Small intestine (tissue), 7 donors: ENCODE results near the gene MIX23. TPM values are rescaled to one million over a fixed set of nuclear protein-coding genes. Genes with fewer than 3 reads are reported as not detected.

ENCODE experiments used
- DNase-seq, 2 donors: peaks; one replicate each; pipeline versions ENCODE4 v3.0.0 to v3.0.0-alpha.2; 2013
- FAIRE-seq: peaks from 2 replicates; lab custom pipeline; 2012; peaks lifted over from hg19 to GRCh38; lab: Jason Lieb, UNC
- H3K27ac ChIP-seq, 3 donors: one replicate each; pipeline ENCODE4 v1.5.1; 2013; ENCODE audit warnings: low read length in 2 of 3, mild to moderate bottlenecking in 2 of 3, control low read depth in 1 of 3, inconsistent platforms in 1 of 3, low read depth in 1 of 3, moderate library complexity in 1 of 3
- H3K27me3 ChIP-seq, 3 donors: one replicate each; pipeline ENCODE4 v1.6.1; 2013; ENCODE audit warnings: low read length in 3 of 3, inconsistent platforms in 1 of 3; ENCODE audit not compliant: control insufficient read depth in 3 of 3, insufficient read depth in 3 of 3
- H3K36me3 ChIP-seq, 3 donors: one replicate each; pipeline ENCODE4 v1.6.1; 2013; ENCODE audit warnings: low read length in 3 of 3, inconsistent platforms in 1 of 3, low read depth in 1 of 3, mild to moderate bottlenecking in 1 of 3, moderate library complexity in 1 of 3; ENCODE audit not compliant: control insufficient read depth in 3 of 3, insufficient read depth in 2 of 3
- H3K4me1 ChIP-seq, 3 donors: one replicate each; pipeline ENCODE4 v1.6.1; 2013; ENCODE audit warnings: low read length in 2 of 3, inconsistent platforms in 1 of 3, low read depth in 1 of 3, mild to moderate bottlenecking in 1 of 3, moderate library complexity in 1 of 3; ENCODE audit not compliant: control insufficient read depth in 3 of 3, insufficient read depth in 2 of 3
- H3K4me3 ChIP-seq, 3 donors: one replicate each; pipeline ENCODE4 v1.5.1; 2013; ENCODE audit warnings: low read length in 3 of 3, control low read depth in 1 of 3, inconsistent platforms in 1 of 3, low read depth in 1 of 3, mild to moderate bottlenecking in 1 of 3, moderate library complexity in 1 of 3
- H3K9me3 ChIP-seq, 2 donors: one replicate each; pipeline ENCODE4 v1.6.1; 2013; ENCODE audit warnings: low read depth in 1 of 2, low read length in 1 of 2; ENCODE audit not compliant: control insufficient read depth in 2 of 2, insufficient read depth in 1 of 2
- WGBS, 3 donors: extraction: QIAGEN DNeasy Blood & Tissue Kit; methylation state at CpG; one replicate each; pipeline ENCODE4 v1.1.7; 2013; 5-methylcytosine and 5-hydroxymethylcytosine counted together
- polyA plus RNA-seq, 4 donors: library from polyadenylated mRNA; stranded (reverse) in 3 of 4; unstranded in 1 of 4; fragments of 200-250 nt in 3 of 4; fragments of 120-200 nt in 1 of 4; gene quantifications; one replicate each; pipeline versions ENCODE4 v1.2.1 to v1.2.3, GENCODE V29; 2013
- donor health status: healthy with polysubstance abuse.
- donor health status: control.
- donor health status: control.
- donor health status: Bipolar disorder and iron deficiency.
- donor health status: healthy.

Gene MIX23
- polyA plus RNA-seq, 4 donors: 29.2 to 53.0 (median 45.8) TPM

GRCh38 chr3:122415104-122415744 is 32.2 kb upstream of the MIX23 start:
- WGBS, 3 donors: 18 to 22% (median 20%) methylated on average over 10 of the region's 10 CpGs
- Histone ChIP-seq H3K4me1 (peaks cover 0 to 24% (median 10%) of the 10 kb centered on the region in 3 donors), H3K4me3 (peak overlapping the region; percentile 59 to 95 (median 62)), H3K27me3 (no peaks in the 10 kb centered on the region), H3K36me3 (peaks cover 0 to 8% (median 2%) of the 10 kb centered on the region in 3 donors), H3K9me3 (no peaks in the 10 kb centered on the region), H3K27ac (peak overlapping the region; percentile 72 to 95 (median 91))
- no peak for FAIRE-seq
- peak; percentile 65 to 66 for DNase-seq

- Histone ChIP-seq H3K9me3 (no peaks in the 10 kb centered on the region), H3K36me3 (peaks cover 2 to 13% (median 4%) of the 10 kb centered on the region in 3 donors), H3K4me1 (peaks cover 0 to 24% (median 10%) of the 10 kb centered on the region in 3 donors), H3K27ac (no peak overlapping the region), H3K27me3 (no peaks in the 10 kb centered on the region), H3K4me3 (no peak overlapping the region)
- FAIRE-seq: no peak
- 79 to 95% (median 91%) methylated on average over 3 of the region's 3 CpGs for WGBS, 3 donors
- DNase-seq: no peak
Measured at GRCh38 chr3:122414391-122414790, 31.4 kb upstream of the MIX23 start.

GRCh38 chr3:122410639-122411038 is 27.6 kb upstream of the MIX23 start:
- 84 to 90% (median 87%) methylated on average over 6 of the region's 6 CpGs for WGBS, 3 donors
- Histone ChIP-seq H3K9me3 (no peaks in the 10 kb centered on the region), H3K4me1 (peaks cover 0 to 13% (median 6%) of the 10 kb centered on the region in 3 donors), H3K27me3 (no peaks in the 10 kb centered on the region), H3K27ac (no peak overlapping the region), H3K4me3 (no peak overlapping the region), H3K36me3 (peaks cover 5 to 19% (median 12%) of the 10 kb centered on the region in 3 donors)
- DNase-seq (no peak), FAIRE-seq (no peak)

GRCh38 chr3:122410111-122410510 is 27.1 kb upstream of the MIX23 start:
- WGBS, 3 donors: 88 to 92% (median 90%) methylated on average over 4 of the region's 4 CpGs
- Histone ChIP-seq H3K36me3 (peaks cover 5 to 21% (median 16%) of the 10 kb centered on the region in 3 donors), H3K27ac (no peak overlapping the region)

GRCh38 chr3:122409446-122409845 is 26.4 kb upstream of the MIX23 start:
- DNase-seq: no peak
- Histone ChIP-seq H3K4me3 (no peak overlapping the region), H3K36me3 (peaks cover 5 to 24% (median 16%) of the 10 kb centered on the region in 3 donors), H3K9me3 (no peaks in the 10 kb centered on the region), H3K4me1 (peaks cover 0 to 4% (median 0%) of the 10 kb centered on the region in 3 donors), H3K27me3 (no peaks in the 10 kb centered on the region), H3K27ac (no peak overlapping the region)
- FAIRE-seq: no peak
- WGBS, 3 donors: 74 to 88% (median 87%) methylated on average over 6 of the region's 6 CpGs

More at GRCh38 chr3:122410111-122410510, 27.1 kb upstream of the MIX23 start:
- no peak for DNase-seq
- no peaks in the 10 kb centered on the region for H3K9me3 ChIP-seq
- no peaks in the 10 kb centered on the region for H3K27me3 ChIP-seq
- FAIRE-seq: no peak
- no peak overlapping the region for H3K4me3 ChIP-seq
- peaks cover 0 to 10% (median 3%) of the 10 kb centered on the region in 3 donors for H3K4me1 ChIP-seq

GRCh38 chr3:122407946-122408345 is 24.9 kb upstream of the MIX23 start:
- H3K27me3 ChIP-seq: no peaks in the 10 kb centered on the region
- H3K36me3 ChIP-seq: peaks cover 3 to 22% (median 19%) of the 10 kb centered on the region in 3 donors
- 88 to 89% (median 89%) methylated on average over 1 of the region's 1 CpG for WGBS, 3 donors
- H3K27ac ChIP-seq: no peak overlapping the region
- FAIRE-seq (no peak), DNase-seq (no peak)
- H3K9me3 ChIP-seq: no peaks in the 10 kb centered on the region
- H3K4me3 ChIP-seq: no peak overlapping the region
- no peaks in the 10 kb centered on the region for H3K4me1 ChIP-seq

- Histone ChIP-seq H3K36me3 (peaks cover 3 to 19% (median 17%) of the 10 kb centered on the region in 3 donors), H3K4me3 (no peak overlapping the region), H3K4me1 (no peaks in the 10 kb centered on the region), H3K27ac (no peak overlapping the region), H3K9me3 (no peaks in the 10 kb centered on the region), H3K27me3 (no peaks in the 10 kb centered on the region)
- FAIRE-seq: no peak
- no peak for DNase-seq
- 82 to 91% (median 89%) methylated on average over 4 of the region's 4 CpGs for WGBS, 3 donors
Measured at GRCh38 chr3:122406198-122406597, 23.2 kb upstream of the MIX23 start.

- H3K27ac ChIP-seq: no peak overlapping the region
- H3K36me3 ChIP-seq: peaks cover 3 to 19% (median 15%) of the 10 kb centered on the region in 3 donors
- 81 to 92% (median 91%) methylated on average over 3 of the region's 3 CpGs for WGBS, 3 donors
- DNase-seq: no peak
- no peak for FAIRE-seq
- H3K9me3 ChIP-seq: no peaks in the 10 kb centered on the region
- H3K4me1 ChIP-seq: no peaks in the 10 kb centered on the region
- H3K27me3 ChIP-seq: no peaks in the 10 kb centered on the region
- H3K4me3 ChIP-seq: no peak overlapping the region
Measured at GRCh38 chr3:122405015-122405414, 22.0 kb upstream of the MIX23 start.
